HG03558 (cell line): ENCODE data around the gene ACOX3.
"Not testable (repeated sequence)": the region's sequence is repeated elsewhere in the genome, so short reads cannot be mapped to it uniquely, and the experiment has no call there.

Source experiments
- ATAC-seq: cut with Tn5 transposase; IDR thresholded peaks from one replicate; pipeline ENCODE4 v1.9.1; 2021; ENCODE audit warnings: moderate number of reproducible peaks; ENCODE audit not compliant: unreplicated experiment; ENCODE audit errors: extremely low read depth

Gene ACOX3

DNA sequence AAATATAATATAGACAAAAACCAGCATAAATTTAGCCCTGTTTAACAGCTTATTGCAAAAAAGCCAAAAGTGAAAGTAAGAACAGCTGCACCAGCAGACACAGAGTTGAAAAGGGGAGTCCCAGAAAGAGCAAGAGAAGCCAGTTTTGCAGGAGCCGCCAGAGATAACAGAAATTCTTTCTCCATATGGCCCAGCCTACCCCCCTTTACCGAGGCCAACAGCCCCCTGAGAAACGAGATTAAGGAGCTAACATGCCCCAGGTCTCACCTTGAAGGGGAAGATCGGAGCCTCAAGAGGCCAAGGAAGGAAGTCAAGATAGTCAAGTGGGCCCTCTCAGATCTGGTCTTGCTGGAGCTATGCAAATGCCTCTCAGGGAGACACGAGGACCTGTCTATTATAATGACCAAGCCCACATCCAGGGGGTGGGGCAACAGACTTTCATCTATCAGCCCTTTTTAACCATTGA, 4.8 kb downstream of the ACOX3 start:
- peak; percentile 32 for ATAC-seq

DNA sequence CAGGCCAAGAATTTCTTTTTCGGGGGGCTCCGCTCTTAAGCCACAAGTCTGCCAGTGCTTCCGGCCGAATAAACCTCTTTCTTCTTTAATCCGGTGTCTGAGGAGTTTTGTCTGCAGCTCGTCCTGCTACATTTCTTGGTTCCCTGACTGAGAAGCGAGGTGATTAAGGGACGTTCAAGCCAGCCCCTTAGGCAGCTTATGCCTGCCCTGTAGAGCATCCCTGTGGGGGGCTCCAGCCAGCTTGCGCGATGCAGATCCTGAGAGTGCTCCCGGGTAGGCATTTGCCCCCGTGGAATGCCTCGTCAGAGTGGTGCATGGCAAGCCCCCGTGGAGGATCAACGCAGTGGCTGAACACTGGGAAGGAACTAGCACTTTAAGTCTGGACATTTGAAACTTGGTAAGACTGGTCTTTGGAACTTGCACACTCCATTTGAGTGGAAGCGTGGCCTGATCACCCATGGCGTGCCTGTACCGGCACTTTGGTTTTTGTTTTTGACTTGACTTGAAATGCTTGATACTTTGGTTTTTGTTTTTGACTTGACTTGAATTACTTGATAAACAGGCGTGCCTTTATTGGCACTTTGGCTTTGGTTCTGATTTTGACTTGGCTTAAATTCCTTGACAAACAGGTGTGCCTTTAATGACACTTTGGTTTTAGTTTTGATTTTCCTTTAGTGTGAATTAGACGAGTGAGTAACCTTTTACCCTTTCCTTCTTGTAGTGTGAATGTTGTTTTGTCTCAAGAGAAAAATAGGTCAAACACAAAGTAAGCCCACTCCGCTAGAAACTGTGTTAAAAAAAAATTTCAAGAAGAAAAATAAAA, 6.1 kb downstream of the ACOX3 start:
- ATAC-seq: no peak

DNA sequence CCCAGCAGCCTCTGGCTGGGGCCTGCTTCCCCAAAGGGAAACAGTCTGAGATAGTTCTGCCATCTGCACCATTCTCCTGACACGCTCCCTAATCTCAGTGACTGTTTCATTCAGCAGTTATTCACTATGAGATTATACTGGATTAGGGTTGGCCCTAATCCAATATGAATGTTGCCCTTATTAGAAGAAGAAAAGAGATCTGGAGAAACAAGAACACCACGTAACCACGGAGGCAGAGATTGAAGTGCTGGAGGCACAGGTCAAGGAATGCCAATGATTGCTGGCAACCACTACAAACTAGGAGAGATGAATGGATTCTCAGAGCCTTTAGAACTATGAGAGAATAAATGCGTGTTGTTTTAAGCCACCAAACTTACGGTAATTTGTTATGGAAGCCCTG, 7.4 kb downstream of the ACOX3 start:
- ATAC-seq: no peak

DNA sequence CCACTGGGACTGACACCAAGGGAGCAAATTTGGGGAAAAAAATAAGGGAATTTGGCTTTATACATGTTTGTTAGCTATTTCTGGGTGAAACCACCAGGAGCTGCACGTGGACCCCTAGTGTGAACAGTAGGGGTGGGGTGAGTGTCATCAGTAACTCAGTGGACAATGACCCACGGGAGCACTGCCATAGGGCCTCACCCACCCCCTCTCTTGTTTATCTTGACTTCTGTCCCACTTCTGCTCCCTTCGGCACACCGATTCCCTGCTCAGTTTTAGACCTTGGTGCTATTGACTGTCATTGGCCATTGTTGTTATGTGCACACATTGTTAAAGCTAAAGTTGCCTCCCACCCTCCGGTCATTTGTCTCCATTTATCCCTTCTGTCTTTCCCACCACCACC, 9.0 kb downstream of the ACOX3 start:
- no peak for ATAC-seq

DNA sequence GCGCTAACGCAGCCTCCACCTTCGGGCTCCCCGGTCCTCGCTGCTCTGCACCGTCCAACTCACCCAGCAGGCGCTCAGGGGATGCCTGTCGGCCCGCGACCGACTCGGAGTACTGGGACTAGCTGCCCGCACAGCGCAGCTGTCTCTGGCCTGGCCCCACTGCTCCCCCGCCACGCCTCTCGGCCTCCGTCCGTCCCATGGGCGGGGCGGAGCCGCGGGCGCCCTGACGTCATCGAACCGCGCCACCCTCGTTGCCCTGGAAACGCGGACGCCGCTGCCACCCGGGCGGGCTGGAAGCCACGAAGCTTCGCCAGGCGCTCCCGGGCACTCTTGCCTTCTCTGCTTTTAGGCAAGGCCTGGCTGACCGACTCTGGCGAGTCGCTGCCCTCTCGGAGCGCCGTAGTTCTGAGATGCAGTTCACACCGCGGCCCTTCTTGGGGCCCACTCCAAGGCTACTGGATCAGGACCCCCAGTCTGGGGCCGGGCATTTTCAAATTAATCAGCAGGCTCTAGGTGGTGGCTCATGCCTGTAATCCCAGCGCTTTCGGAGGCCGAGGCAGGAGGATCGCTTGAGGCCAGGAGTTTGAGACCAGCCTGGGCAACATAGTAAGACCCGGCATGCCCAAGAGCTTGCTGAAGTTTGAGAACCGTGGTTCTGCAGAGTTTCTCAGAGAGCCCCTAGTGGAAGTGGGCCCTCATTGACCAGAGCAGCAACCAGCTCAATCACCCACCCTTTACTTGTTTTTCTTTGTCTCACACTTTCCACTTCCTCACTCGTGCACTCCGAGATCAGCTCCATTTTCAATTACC, 12.0 kb downstream of the ACOX3 start:
- ATAC-seq: peak; percentile 68

DNA sequence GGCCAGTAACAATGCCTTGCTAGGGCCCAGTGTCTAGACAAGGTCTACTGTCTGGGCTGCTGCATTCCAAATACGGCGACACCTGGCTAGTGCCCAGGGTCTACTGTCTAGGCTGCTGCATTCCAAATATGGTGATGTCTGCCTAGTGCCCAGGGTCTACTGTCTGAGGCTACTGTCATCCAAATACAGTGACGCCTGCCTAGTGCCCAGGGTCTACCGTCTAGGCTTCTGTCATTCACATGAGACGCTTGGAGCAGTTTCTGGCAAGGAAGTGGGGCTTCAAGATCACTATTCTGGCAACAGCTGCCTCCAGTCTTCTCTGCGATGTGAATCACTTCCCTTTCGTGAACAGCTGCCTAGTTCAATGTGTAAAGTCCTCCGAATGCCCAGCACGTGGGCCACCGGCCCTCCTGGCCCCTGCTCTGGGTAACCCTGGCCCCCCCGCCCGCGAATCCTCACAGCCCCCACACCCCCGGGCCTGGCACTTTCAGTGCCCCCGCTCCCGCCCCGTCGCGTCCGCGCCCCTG, 12.7 kb downstream of the ACOX3 start:
- peak; percentile 28 for ATAC-seq

DNA sequence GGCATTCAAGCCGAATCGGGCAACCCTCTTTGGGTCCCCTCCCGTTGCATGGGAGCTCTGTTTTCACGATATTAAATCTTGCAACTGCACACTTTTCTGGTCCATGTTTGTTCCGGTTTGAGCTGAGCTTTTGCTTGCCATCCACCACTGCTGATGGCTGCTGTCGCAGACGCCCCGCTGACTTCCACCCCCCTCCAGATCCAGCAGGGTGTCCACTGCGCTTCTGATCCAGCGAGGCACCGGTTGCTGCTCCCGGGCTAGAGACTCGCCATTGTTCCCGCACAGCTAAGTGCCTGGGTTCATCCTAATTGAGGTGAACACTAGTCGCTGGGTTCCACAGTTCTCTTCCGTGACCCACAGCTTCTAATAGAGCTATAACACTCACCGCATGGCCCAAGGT, 13.3 kb downstream of the ACOX3 start:
- no peak for ATAC-seq

DNA sequence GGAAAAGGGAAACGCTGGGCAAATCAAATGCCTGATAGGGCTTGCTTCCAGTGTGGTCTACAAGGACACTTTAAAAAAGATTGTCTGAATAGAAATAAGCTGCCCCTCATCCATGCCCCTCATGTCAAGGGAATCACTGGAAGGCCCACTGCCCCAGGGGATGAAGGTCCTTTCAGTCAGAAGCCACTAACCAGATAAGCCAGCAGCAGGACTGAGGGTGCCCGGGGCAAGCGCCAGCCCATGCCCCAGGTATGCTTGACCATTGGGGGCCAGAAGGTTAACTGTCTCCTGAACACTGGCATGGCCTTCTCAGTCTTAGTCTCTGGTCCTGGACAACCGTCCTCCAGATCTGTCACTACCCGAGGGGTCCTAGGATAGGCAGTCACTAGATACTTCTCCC, 17.7 kb downstream of the ACOX3 start:
- ATAC-seq: no peak

DNA sequence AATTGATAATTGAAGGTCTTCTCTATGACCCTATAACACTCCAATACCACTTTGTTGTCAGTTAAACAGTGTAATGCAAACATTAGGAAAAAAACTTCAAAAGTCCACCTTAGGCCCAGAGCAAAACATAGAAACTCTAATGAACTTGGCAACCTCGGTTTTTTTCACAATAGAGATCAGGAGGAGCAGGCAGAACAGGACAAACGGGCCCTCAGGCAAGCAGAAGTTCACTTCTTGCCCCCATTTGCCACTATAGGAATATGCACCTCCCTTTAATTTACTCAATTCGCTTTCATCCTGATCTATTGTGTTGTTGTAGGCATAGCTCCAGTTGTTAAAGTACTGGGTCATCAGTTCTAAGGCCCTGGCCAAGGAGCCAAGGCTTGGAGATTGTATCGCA, 18.2 kb downstream of the ACOX3 start:
- ATAC-seq: no peak

DNA sequence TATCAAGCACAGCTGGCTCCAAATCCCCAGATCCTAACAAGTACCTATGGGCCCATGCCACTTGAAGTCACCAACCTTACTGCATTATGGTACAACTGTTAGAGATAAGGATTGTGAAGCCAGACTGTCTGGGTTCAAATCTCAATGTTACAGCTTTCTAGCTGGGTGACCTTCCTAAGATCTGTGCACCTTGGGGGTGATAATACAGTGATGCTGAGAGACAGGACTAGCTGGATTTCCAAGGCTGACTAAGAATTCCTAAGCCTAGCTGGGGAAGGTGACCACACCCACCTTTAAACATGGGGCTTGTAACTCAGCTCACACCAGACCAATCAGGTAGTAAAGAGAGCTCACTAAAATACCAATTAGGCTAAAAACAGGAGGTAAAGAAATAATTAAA, 20.4 kb downstream of the ACOX3 start:
- ATAC-seq: not testable (repeated sequence)

DNA sequence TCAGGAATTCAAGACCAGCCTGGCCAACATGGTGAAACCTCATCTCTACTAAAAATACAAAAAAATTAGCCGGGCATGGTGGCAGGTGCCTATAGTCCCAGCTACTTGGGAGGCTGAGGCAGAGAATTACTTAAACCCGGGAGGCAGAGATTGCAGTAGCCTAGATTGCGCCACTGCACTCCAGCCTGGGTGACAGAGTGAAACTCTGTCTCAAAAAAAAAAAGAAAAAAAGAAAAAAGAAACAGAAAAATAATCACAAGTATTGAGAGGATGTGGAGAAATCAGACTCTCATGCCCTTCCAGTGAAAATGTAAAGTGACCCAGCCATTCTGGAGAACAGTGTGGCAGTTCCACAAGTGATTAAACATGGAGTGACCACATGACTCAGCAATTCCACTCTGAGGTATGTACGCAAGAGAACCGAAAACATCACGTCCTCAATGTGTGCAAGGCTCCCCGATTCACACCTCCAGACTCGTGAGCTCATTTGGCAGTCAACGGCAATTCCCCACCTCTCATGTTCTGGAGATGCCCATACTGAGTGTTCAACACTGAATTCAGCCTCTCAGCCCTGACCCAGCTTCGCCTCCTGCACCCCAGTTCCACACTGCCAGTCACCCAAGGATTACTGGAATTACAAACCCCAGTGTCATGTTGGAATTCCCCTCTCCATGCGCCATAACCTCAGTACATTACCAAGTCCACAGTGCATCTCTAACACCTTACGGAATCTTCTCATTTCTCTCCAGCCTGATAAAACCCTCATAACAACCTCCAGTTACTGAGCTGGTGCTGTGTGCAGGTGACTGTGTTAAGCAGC, 21.1 kb downstream of the ACOX3 start:
- ATAC-seq: no peak

DNA sequence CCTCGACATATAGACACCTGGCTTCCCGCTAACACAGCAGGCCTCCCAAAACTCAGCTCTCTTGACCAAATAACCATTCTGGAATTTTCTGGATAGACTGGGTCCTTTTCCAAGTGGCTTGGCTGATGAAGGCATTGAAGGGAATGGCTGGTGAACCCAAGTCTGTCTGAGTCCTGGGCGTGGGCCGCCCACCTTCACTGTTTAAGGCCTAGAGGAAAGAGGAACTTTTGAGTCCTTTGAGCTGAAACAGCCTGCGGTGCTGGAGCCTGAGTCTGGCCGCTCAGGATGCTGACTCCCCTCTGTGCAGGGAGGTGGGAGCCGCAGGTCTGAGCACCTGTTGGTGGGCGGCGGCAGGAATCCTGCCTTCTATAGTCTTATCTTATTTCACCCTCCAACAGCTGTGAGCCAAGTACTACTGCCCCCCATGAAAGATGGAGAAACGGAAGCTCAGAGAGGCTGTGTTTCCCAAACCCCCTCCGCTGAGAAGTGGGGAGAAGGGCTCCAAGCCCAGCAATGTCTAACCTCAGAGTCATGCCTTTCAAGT, 23.4 kb downstream of the ACOX3 start:
- ATAC-seq: no peak

DNA sequence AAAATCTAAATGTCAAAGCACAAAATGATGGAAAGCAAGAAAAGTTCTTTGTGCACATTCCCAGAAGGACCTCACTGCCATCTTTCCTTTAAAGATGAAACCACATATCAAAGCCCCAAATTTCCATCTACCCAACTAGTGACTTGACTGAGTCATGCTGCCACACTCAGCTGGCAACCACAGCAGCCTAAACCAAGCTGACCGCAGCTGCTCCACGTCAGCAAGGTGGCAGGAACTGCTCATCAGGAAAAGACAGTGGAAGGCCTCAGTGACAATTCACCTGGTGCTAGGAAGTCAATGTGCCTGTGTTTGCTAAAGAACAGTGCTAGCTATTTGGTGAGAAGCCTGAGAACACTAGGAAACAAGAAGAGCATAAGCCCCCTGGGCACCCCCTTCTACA, 26.1 kb downstream of the ACOX3 start:
- ATAC-seq: no peak

DNA sequence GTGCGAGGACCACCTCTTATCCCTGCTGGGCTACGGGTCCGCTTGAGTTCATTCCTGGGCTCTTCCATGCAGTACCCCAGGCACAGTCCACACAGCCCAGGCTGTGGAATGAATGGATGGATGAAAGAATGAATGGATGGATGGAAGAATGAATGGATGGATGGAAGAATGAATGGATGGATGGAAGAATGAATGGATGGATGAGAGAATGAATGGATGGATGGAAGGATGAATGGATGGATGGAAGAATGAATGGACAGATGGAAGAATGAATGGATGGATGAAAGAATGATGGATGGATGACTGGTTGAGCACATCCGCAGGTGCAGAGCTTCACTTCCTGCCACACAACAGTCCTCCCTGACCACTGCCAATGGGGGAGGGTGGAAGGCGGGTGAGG, 28.2 kb downstream of the ACOX3 start:
- ATAC-seq: no peak

DNA sequence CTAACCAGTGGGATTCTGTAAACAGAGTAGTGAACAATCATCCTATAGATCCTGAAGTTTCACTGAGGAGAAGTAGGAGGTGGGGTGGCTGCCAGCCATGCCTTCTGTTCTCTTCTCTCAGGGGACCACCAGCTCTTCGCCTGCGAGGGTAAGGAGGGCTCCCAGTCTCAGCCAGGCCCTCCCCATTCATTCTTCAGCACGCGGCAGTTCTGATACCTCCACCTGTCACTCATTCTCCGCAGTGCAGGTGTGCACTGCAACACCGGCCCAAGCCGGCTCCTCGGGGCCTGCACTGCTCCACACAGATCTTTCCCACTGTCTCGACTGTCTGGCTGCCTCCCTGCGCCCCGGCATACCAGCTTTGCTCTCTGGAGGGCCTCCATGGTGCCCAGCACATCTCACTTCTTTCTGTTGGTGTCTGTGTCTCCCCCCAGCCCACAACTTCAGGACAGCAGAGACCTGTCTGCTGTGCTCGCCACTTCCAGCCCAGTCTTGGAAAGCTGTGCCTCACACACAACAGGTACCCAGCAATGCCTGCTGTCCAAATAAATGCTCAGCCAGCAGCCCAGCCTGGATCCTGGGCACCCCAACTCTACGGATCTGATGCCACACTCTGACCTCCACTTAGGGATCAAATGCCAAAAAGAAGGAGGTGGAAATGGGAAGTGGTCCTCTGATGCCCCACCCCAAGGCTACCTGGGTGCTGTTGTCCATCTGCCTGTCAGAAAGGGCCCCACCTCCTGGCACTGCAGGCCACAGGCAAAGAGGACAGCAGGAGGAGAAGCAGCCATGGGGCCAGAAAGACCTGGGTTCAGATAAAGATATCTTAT, 29.0 kb downstream of the ACOX3 start:
- ATAC-seq: no peak

DNA sequence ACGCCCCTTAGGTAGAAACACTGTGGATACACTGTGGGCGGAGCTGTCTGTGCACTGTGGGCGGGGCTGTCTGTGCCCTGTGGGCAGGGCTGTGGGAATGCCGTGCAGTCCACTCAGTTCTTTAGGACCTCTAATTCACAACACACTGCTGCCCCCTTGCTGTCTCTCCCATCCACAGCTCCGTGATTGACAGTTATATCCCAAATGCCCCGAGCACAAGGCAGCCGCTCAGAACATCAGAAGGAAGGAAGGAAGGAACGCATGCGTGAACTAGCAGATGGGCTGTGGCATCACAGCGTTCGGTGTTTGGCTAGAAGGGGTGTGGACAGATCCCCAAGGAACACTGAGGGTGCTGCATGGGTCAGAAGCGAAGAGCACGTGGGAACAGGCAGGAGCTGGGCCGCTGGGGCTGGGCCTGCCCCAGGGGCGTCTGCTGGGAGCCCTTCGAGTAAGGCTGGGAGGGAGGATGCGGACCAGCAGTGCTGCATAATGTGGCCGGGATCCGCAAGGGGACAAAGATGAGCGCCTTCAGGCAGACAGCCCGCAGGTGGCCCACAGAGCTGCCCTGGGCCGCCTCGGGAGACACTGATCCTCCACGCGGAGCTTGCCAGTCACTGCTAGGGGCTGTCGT, 29.8 kb downstream of the ACOX3 start:
- ATAC-seq: no peak

DNA sequence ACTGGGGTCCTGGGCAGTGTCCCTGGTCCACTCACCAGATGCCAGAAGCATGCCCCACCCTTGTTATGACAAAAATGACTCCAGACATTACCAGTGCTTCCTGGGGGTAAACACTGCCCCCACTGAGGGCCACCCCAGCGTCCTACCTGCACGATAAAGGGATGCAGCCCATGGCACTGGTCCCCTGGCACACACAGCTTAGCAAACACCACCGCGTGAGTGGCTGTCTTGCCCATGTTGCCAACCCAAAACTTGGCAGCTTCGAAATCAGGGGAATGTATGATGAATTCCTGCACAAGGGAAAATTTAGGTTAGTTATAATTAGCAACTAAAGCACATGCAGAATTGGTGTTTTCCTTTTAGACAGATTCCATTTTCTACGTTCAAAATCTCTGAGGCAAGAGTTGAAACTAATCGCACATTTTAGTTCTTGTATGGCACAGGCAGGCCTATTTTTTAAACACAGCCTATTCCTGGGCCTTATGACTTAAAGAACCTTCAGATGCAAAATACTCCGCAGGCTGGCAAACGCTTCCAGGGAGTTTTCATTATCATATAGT, 30.4 kb downstream of the ACOX3 start:
- no peak for ATAC-seq

DNA sequence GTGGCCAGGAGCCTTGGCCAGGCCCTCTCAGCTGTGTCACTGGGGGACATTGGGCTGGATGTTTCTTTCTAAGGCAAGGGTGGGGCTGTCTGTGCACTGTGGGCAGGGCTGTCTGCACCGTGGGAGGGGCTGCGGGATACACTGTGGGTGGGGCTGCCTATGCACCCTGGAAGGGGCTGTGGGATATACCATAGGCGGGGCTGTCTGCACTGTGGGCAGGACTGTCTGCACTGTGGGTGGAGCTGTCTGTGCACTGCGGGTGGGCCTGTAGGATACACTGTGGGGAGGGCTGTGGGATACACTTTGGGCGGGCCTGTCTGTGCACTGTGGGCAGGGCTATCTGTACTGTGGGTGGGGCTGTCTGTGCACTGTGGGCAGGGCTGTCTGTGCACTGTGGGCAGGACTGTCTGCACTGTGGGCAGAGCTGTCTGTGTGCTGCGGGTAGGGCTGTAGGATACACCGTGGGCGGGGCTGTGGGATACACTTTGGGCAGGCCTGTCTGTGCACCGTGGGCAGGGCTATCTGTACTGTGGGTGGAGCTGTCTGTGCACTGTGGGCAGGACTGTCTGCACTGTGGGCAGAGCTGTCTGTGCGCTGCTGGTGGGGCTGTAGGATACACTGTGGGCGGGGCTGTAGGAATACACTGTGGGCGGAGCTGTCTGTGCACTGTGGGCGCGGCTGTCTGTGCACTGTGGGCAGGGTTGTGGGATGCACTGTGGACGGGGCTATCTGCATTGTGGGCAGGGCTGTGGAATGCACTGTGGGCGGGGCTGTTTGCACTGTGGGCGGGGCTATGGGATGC, 31.1 kb downstream of the ACOX3 start:
- no peak for ATAC-seq
